ENCODE data around the gene SLC37A3. TPM values are rescaled to one million over a fixed set of nuclear protein-coding genes. Genes with fewer than 3 reads are reported as not detected.
A peak's percentile ranks its signal among the peaks of the same experiment; 100 is the strongest.

SLC37A3 gene
- total RNA-seq, 1 experiment from 2014 or later: 57.8 TPM

DNA sequence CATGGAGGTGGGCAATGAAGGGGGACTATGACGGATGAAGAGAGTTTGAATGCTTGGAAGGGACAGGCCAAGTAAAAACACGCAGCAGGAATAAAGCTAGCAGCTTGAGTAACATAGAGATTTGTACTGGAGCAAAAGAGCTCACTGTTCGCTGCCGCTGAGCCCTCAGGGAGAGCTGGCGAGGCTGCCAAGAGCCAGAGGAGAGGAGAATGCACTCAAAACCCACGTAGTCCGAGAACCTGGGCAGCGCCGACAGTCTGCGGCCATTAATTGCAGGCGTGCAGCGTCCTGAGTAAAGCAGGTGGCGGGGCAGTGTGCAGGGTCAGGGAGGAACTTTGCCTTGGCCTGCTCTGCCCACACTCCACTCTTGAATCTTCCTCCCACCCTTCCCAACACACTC is 68.2 kb downstream of the SLC37A3 start:
- in situ Hi-C loops (cut with HindIII; ENCODE audit: low pct_unique_long_range_greater_than_20kb, low sequenced_read_pairs): no loop called here
- POLR2A ChIA-PET: interaction anchor here (0.6 kb wide), 1 partner anchor 13 kb away, joined by 5 read pairs; no protein-coding TSS in a partner anchor

DNA sequence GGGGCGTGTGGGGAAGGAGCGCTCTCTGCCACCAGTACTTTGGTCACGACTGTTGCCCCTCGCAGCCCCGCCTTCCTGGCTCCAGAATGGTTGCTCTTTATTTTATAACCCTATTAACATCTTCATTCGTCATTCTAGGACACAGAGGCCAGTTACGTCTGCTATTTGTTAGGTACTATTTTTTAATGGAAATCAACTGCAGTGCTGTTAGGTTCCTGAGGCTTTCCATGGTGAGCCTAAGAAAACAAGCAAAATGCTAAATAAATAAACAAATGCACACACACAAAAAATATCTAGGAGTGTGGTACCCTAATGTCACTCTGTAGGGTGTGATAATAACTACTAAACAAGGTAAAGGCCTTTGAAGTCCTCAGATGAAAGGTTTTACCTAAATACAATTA is 71.1 kb downstream of the SLC37A3 start:
- ChIA-PET CTCF (no interaction called here), POLR2A (no interaction called here)
- H3K4me3 ChIP-seq (ENCODE audit: low read depth in 2 of 2, low read length in 2 of 2): no peak overlapping the region
- TF ChIP-seq TCF7L2 (IDR thresholded peaks at IDR 0.05; ENCODE audit: low read depth, low read length) (0 out of 2 replicates have a peak, but pooled peaks have one; percentile 21), SIN3A (IDR thresholded peaks at IDR 0.05; ENCODE audit: borderline replicate concordance, insufficient read depth, low read depth, low read length) (no peak), POLR2AphosphoS5 (IDR thresholded peaks at IDR 0.05; ENCODE audit: low read depth, low read length) (no peak)
- TF ChIP-seq, protein P1, sequence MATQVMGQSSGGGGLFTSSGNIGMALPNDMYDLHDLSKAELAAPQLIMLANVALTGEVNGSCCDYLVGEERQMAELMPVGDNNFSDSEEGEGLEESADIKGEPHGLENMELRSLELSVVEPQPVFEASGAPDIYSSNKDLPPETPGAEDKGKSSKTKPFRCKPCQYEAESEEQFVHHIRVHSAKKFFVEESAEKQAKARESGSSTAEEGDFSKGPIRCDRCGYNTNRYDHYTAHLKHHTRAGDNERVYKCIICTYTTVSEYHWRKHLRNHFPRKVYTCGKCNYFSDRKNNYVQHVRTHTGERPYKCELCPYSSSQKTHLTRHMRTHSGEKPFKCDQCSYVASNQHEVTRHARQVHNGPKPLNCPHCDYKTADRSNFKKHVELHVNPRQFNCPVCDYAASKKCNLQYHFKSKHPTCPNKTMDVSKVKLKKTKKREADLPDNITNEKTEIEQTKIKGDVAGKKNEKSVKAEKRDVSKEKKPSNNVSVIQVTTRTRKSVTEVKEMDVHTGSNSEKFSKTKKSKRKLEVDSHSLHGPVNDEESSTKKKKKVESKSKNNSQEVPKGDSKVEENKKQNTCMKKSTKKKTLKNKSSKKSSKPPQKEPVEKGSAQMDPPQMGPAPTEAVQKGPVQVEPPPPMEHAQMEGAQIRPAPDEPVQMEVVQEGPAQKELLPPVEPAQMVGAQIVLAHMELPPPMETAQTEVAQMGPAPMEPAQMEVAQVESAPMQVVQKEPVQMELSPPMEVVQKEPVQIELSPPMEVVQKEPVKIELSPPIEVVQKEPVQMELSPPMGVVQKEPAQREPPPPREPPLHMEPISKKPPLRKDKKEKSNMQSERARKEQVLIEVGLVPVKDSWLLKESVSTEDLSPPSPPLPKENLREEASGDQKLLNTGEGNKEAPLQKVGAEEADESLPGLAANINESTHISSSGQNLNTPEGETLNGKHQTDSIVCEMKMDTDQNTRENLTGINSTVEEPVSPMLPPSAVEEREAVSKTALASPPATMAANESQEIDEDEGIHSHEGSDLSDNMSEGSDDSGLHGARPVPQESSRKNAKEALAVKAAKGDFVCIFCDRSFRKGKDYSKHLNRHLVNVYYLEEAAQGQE (IDR thresholded peaks at IDR 0.05; ENCODE audit: insufficient read depth in 1 of 2, low read depth in 2 of 2, low read length in 1 of 2): no peak
- TF ChIP-seq, protein P2, sequence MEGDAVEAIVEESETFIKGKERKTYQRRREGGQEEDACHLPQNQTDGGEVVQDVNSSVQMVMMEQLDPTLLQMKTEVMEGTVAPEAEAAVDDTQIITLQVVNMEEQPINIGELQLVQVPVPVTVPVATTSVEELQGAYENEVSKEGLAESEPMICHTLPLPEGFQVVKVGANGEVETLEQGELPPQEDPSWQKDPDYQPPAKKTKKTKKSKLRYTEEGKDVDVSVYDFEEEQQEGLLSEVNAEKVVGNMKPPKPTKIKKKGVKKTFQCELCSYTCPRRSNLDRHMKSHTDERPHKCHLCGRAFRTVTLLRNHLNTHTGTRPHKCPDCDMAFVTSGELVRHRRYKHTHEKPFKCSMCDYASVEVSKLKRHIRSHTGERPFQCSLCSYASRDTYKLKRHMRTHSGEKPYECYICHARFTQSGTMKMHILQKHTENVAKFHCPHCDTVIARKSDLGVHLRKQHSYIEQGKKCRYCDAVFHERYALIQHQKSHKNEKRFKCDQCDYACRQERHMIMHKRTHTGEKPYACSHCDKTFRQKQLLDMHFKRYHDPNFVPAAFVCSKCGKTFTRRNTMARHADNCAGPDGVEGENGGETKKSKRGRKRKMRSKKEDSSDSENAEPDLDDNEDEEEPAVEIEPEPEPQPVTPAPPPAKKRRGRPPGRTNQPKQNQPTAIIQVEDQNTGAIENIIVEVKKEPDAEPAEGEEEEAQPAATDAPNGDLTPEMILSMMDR (IDR thresholded peaks at IDR 0.05): no peak
- no TSS peak for BruUV-seq (replicated peaks)
- H3K9me3 ChIP-seq (ENCODE audit: control insufficient read depth, insufficient read depth, low read depth, low read length): no peaks in the 10 kb centered on the region
- no peak for ATAC-seq
- no peak overlapping the region for H3K27ac ChIP-seq (ENCODE audit: low read length)
- intact Hi-C loops (cut with micrococcal nuclease; ENCODE audit: unreplicated experiment) (loop anchor here (2.0 kb wide), 1 partner anchor 152 kb away; no protein-coding TSS in a partner anchor), in situ Hi-C loops (cut with HindIII; ENCODE audit: low pct_unique_long_range_greater_than_20kb, low sequenced_read_pairs) (no loop called here)
- no peaks in the 10 kb centered on the region for H3K36me3 ChIP-seq (ENCODE audit: control insufficient read depth, insufficient read depth, low read length)
- H3K27me3 ChIP-seq (ENCODE audit: control insufficient read depth, insufficient read depth, low read length): no peaks in the 10 kb centered on the region
- no peaks in the 10 kb centered on the region; the same call in 1 of the 2 replicates for H3K4me1 ChIP-seq (ENCODE audit: control insufficient read depth, insufficient read depth, low read length)
- no peak for DNase-seq (ENCODE audit: low read depth, low spot score)

More for the DNA sequence above, 68.2 kb downstream of the SLC37A3 start:
- no peak for DNase-seq (ENCODE audit: low read depth, low spot score)
- intact Hi-C loops (cut with micrococcal nuclease; ENCODE audit: unreplicated experiment): no loop called here
- Histone ChIP-seq H3K27ac (ENCODE audit: low read length) (no peak overlapping the region), H3K4me1 (ENCODE audit: control insufficient read depth, insufficient read depth, low read length) (no peaks in the 10 kb centered on the region; the same call in 1 of the 2 replicates), H3K36me3 (ENCODE audit: control insufficient read depth, insufficient read depth, low read length) (peaks cover 8% of the 10 kb centered on the region; the same call in 1 of the 2 replicates), H3K4me3 (ENCODE audit: low read depth in 2 of 2, low read length in 2 of 2) (no peak overlapping the region), H3K27me3 (ENCODE audit: control insufficient read depth, insufficient read depth, low read length) (no peaks in the 10 kb centered on the region), H3K9me3 (ENCODE audit: control insufficient read depth, insufficient read depth, low read depth, low read length) (no peaks in the 10 kb centered on the region)
- no peak for ATAC-seq
- BruUV-seq (replicated peaks): no TSS peak
- TF ChIP-seq, protein P2 (IDR thresholded peaks at IDR 0.05): no peak
- TF ChIP-seq TCF7L2 (IDR thresholded peaks at IDR 0.05; ENCODE audit: low read depth, low read length) (no peak), POLR2AphosphoS5 (IDR thresholded peaks at IDR 0.05; ENCODE audit: low read depth, low read length) (no peak), SIN3A (IDR thresholded peaks at IDR 0.05; ENCODE audit: borderline replicate concordance, insufficient read depth, low read depth, low read length) (no peak)
- TF ChIP-seq, protein P1 (IDR thresholded peaks at IDR 0.05; ENCODE audit: insufficient read depth in 1 of 2, low read depth in 2 of 2, low read length in 1 of 2): no peak
- CTCF ChIA-PET: interaction anchor here (0.6 kb wide), 1 partner anchor 126 kb away, joined by 9 read pairs; no protein-coding TSS in a partner anchor
